Osteoblast (primary cell): Measurements from ENCODE around the gene HNRNPD. TPM values are rescaled to one million over a fixed set of nuclear protein-coding genes. Genes with fewer than 3 reads are reported as not detected.
"Not testable (repeated sequence)": the region's sequence is repeated elsewhere in the genome, so short reads cannot be mapped to it uniquely, and the experiment has no call there.

ENCODE experiments used
- DNase-seq: peaks from one replicate; pipeline ENCODE4 v3.0.0; 2011; ENCODE audit warnings: low spot score, mixed read lengths; ENCODE audit not compliant: insufficient read length; ENCODE audit errors: missing footprints
- H2AFZ ChIP-seq: 2 replicates; pipeline ENCODE4 v1.6.0; 2011; ENCODE audit warnings: mild to moderate bottlenecking, low read length
- H3K27ac ChIP-seq: 2 replicates; pipeline ENCODE4 v1.5.1; 2011; ENCODE audit warnings: mild to moderate bottlenecking, low read depth, low read length, moderate library complexity
- H3K27me3 ChIP-seq: 2 replicates; pipeline ENCODE4 v1.6.0; 2012; ENCODE audit warnings: mild to moderate bottlenecking, control low read depth, inconsistent platforms, low read length, moderate library complexity; ENCODE audit not compliant: insufficient read depth
- H3K36me3 ChIP-seq: 2 replicates; pipeline ENCODE4 v1.5.1; 2011; ENCODE audit warnings: mild to moderate bottlenecking, low read length, control low read depth, moderate library complexity; ENCODE audit not compliant: insufficient read depth
- H3K4me1 ChIP-seq: 2 replicates; pipeline ENCODE4 v1.5.1; 2011; ENCODE audit warnings: mild to moderate bottlenecking, low read length, control low read depth, moderate library complexity; ENCODE audit not compliant: insufficient read depth
- H3K4me2 ChIP-seq: 2 replicates; pipeline ENCODE4 v1.6.0; 2011; ENCODE audit warnings: mild to moderate bottlenecking, low read length; ENCODE audit not compliant: insufficient read depth
- H3K4me3 ChIP-seq: fragments of 200-600 bp; sonication (generic); 3 replicates; pipeline ENCODE4 v1.5.1; 2012; ENCODE audit warnings: mild to moderate bottlenecking, low read length, inconsistent platforms; ENCODE audit not compliant: insufficient read depth
- H3K79me2 ChIP-seq: 2 replicates; pipeline ENCODE4 v1.6.0; 2012; ENCODE audit warnings: mild to moderate bottlenecking, low read length, control low read depth, inconsistent platforms; ENCODE audit not compliant: insufficient read depth
- H3K9me3 ChIP-seq: 2 replicates; pipeline ENCODE4 v1.5.1; 2011; ENCODE audit warnings: low read depth, low read length, control low read depth
- H4K20me1 ChIP-seq: 2 replicates; pipeline ENCODE4 v1.6.0; 2012; ENCODE audit warnings: mild to moderate bottlenecking, low read length, control low read depth; ENCODE audit not compliant: insufficient read depth
- CTCF ChIP-seq: IDR thresholded peaks from 2 replicates; pipeline ENCODE4 v1.5.1; 2011; ENCODE audit warnings: mild to moderate bottlenecking, low read depth, low read length, moderate library complexity; ENCODE audit errors: extremely low read depth
- total RNA-seq: library from RNA; depleted of rRNA; stranded (reverse); fragments of >200 nt; gene quantifications from 2 replicates; pipeline ENCODE4 v1.2.3, GENCODE V29; 2012

Gene HNRNPD
- total RNA-seq, 1 donor, result 19.2 TPM

DNA sequence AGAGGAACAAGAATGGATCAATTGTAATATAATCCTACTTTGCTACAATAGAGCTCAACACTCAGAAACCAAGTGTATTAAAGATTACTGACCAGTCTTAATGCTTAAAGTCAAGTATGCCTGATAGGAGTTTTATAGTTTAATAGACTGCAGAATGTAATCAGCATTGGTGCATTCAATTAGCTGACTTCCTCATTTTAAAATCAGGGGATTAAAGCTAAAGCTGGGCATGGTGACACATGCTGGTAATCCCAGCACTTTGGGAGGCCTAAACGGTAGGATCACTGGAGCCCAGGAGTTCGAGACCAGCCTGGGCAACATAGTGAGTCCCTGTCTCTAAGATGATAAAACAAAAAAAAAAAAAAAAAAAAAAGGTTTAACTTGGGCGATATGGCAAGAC, 45.7 kb upstream of the HNRNPD start:
- no peak for TF ChIP-seq CTCF
- H3K9me3 ChIP-seq, result no peaks in the 10 kb centered on the region
- no peak overlapping the region for H3K4me3 ChIP-seq

DNA sequence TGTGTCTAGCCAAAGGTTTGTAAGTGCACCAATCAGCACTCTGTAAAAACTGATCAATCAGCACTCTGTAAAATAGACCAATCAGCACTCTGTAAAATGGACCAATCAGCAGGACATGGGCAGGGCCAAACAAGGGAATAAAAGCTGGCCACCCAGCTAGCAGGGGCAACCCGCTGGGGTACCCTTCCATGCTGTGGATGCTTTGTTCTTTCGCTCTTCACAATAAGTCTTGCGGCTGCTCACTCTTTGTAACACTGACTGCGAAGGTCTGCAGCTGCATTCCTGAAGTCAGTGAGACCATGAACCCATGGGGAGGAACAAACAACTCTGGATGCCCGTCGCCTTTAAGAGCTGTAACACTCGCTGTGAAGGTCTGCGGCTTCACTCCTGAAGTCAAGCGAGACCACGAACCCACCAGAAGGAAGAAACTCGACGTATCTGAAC, 42.2 kb upstream of the HNRNPD start:
- no peaks in the 10 kb centered on the region for H4K20me1 ChIP-seq
- no peaks in the 10 kb centered on the region for H3K9me3 ChIP-seq
- no peaks in the 10 kb centered on the region for H3K36me3 ChIP-seq
- DNase-seq, result no peak
- no peak overlapping the region for H3K27ac ChIP-seq
- H3K4me3 ChIP-seq, result no peak overlapping the region
- no peak overlapping the region for H3K4me2 ChIP-seq
- no peaks in the 10 kb centered on the region for H3K4me1 ChIP-seq
- H2AFZ ChIP-seq, result no peak overlapping the region
- H3K79me2 ChIP-seq, result no peaks in the 10 kb centered on the region
- H3K27me3 ChIP-seq, result peaks cover 10% of the 10 kb centered on the region
- no peak for TF ChIP-seq CTCF

More for the DNA sequence above, 45.7 kb upstream of the HNRNPD start:
- peak; percentile 23 for DNase-seq
- H3K4me1 ChIP-seq, result peaks cover 9% of the 10 kb centered on the region
- H3K27ac ChIP-seq, result no peak overlapping the region
- H3K27me3 ChIP-seq, result peaks cover 7% of the 10 kb centered on the region
- no peaks in the 10 kb centered on the region for H3K79me2 ChIP-seq
- H3K36me3 ChIP-seq, result peaks cover 14% of the 10 kb centered on the region
- no peak overlapping the region for H2AFZ ChIP-seq
- H4K20me1 ChIP-seq, result peaks cover 21% of the 10 kb centered on the region
- no peak overlapping the region for H3K4me2 ChIP-seq

- not testable (repeated sequence) for H3K4me2 ChIP-seq, H3K79me2 ChIP-seq, DNase-seq, H3K9me3 ChIP-seq, H3K4me1 ChIP-seq, H4K20me1 ChIP-seq, H2AFZ ChIP-seq, H3K36me3 ChIP-seq, H3K4me3 ChIP-seq, H3K27ac ChIP-seq
- peaks cover 10% of the 10 kb centered on the region for H3K27me3 ChIP-seq
Observed at GRCh38 chr4:82415061-82415460, 41.3 kb upstream of the HNRNPD start.

- TF ChIP-seq CTCF, result no peak
- H4K20me1 ChIP-seq, result no peaks in the 10 kb centered on the region
Observed at GRCh38 chr4:82403725-82404124, 29.9 kb upstream of the HNRNPD start.

More at GRCh38 chr4:82403725-82404124, 29.9 kb upstream of the HNRNPD start:
- no peak overlapping the region for H3K4me3 ChIP-seq
- no peaks in the 10 kb centered on the region for H3K36me3 ChIP-seq
- no peak overlapping the region for H2AFZ ChIP-seq
- no peak overlapping the region for H3K27ac ChIP-seq
- H3K4me2 ChIP-seq, result no peak overlapping the region
- no peaks in the 10 kb centered on the region for H3K9me3 ChIP-seq
- no peaks in the 10 kb centered on the region for H3K4me1 ChIP-seq
- H3K27me3 ChIP-seq, result no peaks in the 10 kb centered on the region
- no peaks in the 10 kb centered on the region for H3K79me2 ChIP-seq
- peak; percentile 54 for DNase-seq
